ENCODE data around the gene PRKCA.

DNA sequence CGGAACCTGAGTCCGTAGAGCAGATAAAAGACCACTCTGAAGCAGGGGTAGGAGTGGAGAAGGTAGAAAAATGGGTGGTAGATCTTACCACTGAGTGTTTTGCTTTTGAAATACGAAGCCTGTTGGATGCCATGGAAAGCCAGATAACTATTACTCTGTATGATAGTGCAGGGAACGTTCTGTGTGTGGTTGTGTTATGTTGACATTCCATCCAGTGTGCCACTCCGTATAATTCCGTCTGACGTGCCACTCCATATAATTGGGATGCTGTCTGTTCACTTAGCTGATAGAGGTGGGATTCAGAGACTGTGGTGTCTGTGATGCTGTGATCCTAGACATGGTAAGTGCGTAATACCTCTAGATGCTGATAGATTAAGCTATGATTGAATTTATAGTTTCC lies 269.3 kb downstream of the PRKCA start:
- TF ChIP-seq POLR2A (IDR thresholded peaks at IDR 0.05): no peak
- TF ChIP-seq, protein P1, sequence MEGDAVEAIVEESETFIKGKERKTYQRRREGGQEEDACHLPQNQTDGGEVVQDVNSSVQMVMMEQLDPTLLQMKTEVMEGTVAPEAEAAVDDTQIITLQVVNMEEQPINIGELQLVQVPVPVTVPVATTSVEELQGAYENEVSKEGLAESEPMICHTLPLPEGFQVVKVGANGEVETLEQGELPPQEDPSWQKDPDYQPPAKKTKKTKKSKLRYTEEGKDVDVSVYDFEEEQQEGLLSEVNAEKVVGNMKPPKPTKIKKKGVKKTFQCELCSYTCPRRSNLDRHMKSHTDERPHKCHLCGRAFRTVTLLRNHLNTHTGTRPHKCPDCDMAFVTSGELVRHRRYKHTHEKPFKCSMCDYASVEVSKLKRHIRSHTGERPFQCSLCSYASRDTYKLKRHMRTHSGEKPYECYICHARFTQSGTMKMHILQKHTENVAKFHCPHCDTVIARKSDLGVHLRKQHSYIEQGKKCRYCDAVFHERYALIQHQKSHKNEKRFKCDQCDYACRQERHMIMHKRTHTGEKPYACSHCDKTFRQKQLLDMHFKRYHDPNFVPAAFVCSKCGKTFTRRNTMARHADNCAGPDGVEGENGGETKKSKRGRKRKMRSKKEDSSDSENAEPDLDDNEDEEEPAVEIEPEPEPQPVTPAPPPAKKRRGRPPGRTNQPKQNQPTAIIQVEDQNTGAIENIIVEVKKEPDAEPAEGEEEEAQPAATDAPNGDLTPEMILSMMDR (IDR thresholded peaks at IDR 0.05): no peak
- TF ChIP-seq POLR2AphosphoS5 (IDR thresholded peaks at IDR 0.05): no peak
- no peak for TF ChIP-seq EP300 (IDR thresholded peaks at IDR 0.05)

Data from gastroesophageal sphincter (tissue), 3 donors.